H9 (cell line): Measurements from ENCODE around the gene DAD1. TPM values are rescaled to one million over a fixed set of nuclear protein-coding genes. Genes with fewer than 3 reads are reported as not detected.

Experiments
- DNase-seq: peaks from one replicate; pipeline ENCODE4 v3.0.0-alpha.2; 2017
- H2AFZ ChIP-seq: one replicate; pipeline ENCODE4 v1.6.1; 2013; ENCODE audit warnings: mild to moderate bottlenecking, low read length, control low read depth, moderate library complexity
- H2AK5ac ChIP-seq: 2 replicates; pipeline ENCODE4 v1.6.1; 2013; ENCODE audit warnings: low read length, control low read depth, mixed read lengths; ENCODE audit not compliant: insufficient read length
- H2BK120ac ChIP-seq: one replicate; pipeline ENCODE4 v1.6.1; 2013; ENCODE audit warnings: low read depth, mild to moderate bottlenecking, low read length, control low read depth, inconsistent platforms; ENCODE audit not compliant: poor library complexity, severe bottlenecking
- H2BK12ac ChIP-seq: 2 replicates; pipeline ENCODE4 v1.6.1; 2013; ENCODE audit warnings: low read length, control low read depth, mixed read lengths, low read depth; ENCODE audit not compliant: insufficient read length
- H2BK15ac ChIP-seq: 2 replicates; pipeline ENCODE4 v1.6.1; 2013; ENCODE audit warnings: low read depth, low read length, control low read depth
- H2BK20ac ChIP-seq: one replicate; pipeline ENCODE4 v1.6.1; 2013; ENCODE audit warnings: low read depth, mild to moderate bottlenecking, low read length, control low read depth, inconsistent platforms; ENCODE audit not compliant: poor library complexity, severe bottlenecking
- H2BK5ac ChIP-seq: 2 replicates; pipeline ENCODE4 v1.6.1; 2013; ENCODE audit warnings: low read length, control low read depth, mixed read lengths; ENCODE audit not compliant: insufficient read length
- H3K14ac ChIP-seq: 2 replicates; pipeline ENCODE4 v1.6.1; 2013; ENCODE audit warnings: low read length, control low read depth; ENCODE audit not compliant: insufficient read depth
- H3K18ac ChIP-seq: 2 replicates; pipeline ENCODE4 v1.6.1; 2013; ENCODE audit warnings: low read depth, mild to moderate bottlenecking, mixed read lengths, low read length, control low read depth; ENCODE audit not compliant: insufficient read length
- H3K23ac ChIP-seq: 2 replicates; pipeline ENCODE4 v1.6.1; 2013; ENCODE audit warnings: low read length, control low read depth, mixed read lengths, low read depth; ENCODE audit not compliant: insufficient read length
- H3K23me2 ChIP-seq: 2 replicates; pipeline ENCODE4 v1.6.1; 2013; ENCODE audit warnings: low read depth, mild to moderate bottlenecking, mixed read lengths, low read length, control low read depth; ENCODE audit not compliant: insufficient read length, poor library complexity, severe bottlenecking
- H3K27ac ChIP-seq: 2 replicates; pipeline ENCODE4 v1.5.1; 2013; ENCODE audit warnings: low read length, control low read depth, mixed read lengths, low read depth; ENCODE audit not compliant: insufficient read length
- H3K27me3 ChIP-seq: 2 replicates; pipeline ENCODE4 v1.6.1; 2013; ENCODE audit warnings: low read length, control low read depth, inconsistent platforms; ENCODE audit not compliant: insufficient read depth
- H3K4ac ChIP-seq: 2 replicates; pipeline ENCODE4 v1.6.1; 2013; ENCODE audit warnings: low read depth, mild to moderate bottlenecking, control low read depth, inconsistent platforms, low read length, moderate library complexity
- H3K4me1 ChIP-seq: 2 replicates; pipeline ENCODE4 v1.6.1; 2013; ENCODE audit warnings: low read length, control low read depth, inconsistent platforms; ENCODE audit not compliant: insufficient read depth
- H3K4me2 ChIP-seq: 2 replicates; pipeline ENCODE4 v1.6.1; 2013; ENCODE audit warnings: low read length, control low read depth, mixed read lengths; ENCODE audit not compliant: insufficient read length, insufficient read depth
- H3K56ac ChIP-seq: 2 replicates; pipeline ENCODE4 v1.6.1; 2013; ENCODE audit warnings: low read depth, mild to moderate bottlenecking, mixed read lengths, low read length, control low read depth; ENCODE audit not compliant: insufficient read length
- H3K79me1 ChIP-seq: 2 replicates; pipeline ENCODE4 v1.6.1; 2013; ENCODE audit warnings: low read depth, mild to moderate bottlenecking, moderate library complexity, low read length, control low read depth, inconsistent platforms; ENCODE audit not compliant: insufficient read depth, poor library complexity, severe bottlenecking
- H3K79me2 ChIP-seq: 2 replicates; pipeline ENCODE4 v1.6.1; 2013; ENCODE audit warnings: low read length, control low read depth, inconsistent platforms; ENCODE audit not compliant: insufficient read depth
- H3K9ac ChIP-seq: 2 replicates; pipeline ENCODE4 v1.6.1; 2013; ENCODE audit warnings: low read length, control low read depth, mixed read lengths; ENCODE audit not compliant: insufficient read length; ENCODE audit errors: extremely low read depth
- H3K9me3 ChIP-seq: one replicate; pipeline ENCODE4 v1.6.1; 2013; ENCODE audit warnings: low read depth, low read length, inconsistent platforms; ENCODE audit not compliant: control insufficient read depth
- H3T11ph ChIP-seq: one replicate; pipeline ENCODE4 v1.6.1; 2013; ENCODE audit warnings: mild to moderate bottlenecking, low read length, control low read depth, inconsistent platforms
- H4K20me1 ChIP-seq: one replicate; pipeline ENCODE4 v1.6.1; 2013; ENCODE audit not compliant: control insufficient read depth, insufficient read length, insufficient read depth
- H4K5ac ChIP-seq: 2 replicates; pipeline ENCODE4 v1.6.1; 2013; ENCODE audit warnings: low read depth, mild to moderate bottlenecking, mixed read lengths, low read length, control low read depth; ENCODE audit not compliant: insufficient read length
- H4K8ac ChIP-seq: replicated peaks from 2 replicates; pipeline ENCODE4 v1.6.1; 2013; ENCODE audit warnings: low read length, control low read depth, mixed read lengths, low read depth; ENCODE audit not compliant: insufficient read length
- H4K91ac ChIP-seq: 2 replicates; pipeline ENCODE4 v1.6.1; 2013; ENCODE audit warnings: low read depth, mild to moderate bottlenecking, moderate library complexity, mixed read lengths, low read length, control low read depth; ENCODE audit not compliant: insufficient read length
- H3K27ac Mint-ChIP-seq, 3 experiments: 2 replicates in 2 of 3; 3 replicates in 1 of 3; pipeline ENCODE4 v1.8.0; 2020 to 2021; ENCODE audit warnings: mixed read lengths in 3 of 3, mild to moderate bottlenecking in 1 of 3, moderate library complexity in 1 of 3
- H3K27me3 Mint-ChIP-seq: 2 replicates; pipeline ENCODE4 v1.8.0; 2021; ENCODE audit warnings: low read depth, mild to moderate bottlenecking, moderate library complexity, mixed read lengths
- H3K36me3 Mint-ChIP-seq, 3 experiments: 2 replicates in 2 of 3; 3 replicates in 1 of 3; pipeline ENCODE4 v1.8.0; 2020 to 2021; ENCODE audit warnings: low read depth in 3 of 3, mixed read lengths in 3 of 3; ENCODE audit not compliant: insufficient read depth in 1 of 3
- H3K4me1 Mint-ChIP-seq, 2 experiments: 2 replicates each; pipeline ENCODE4 v1.8.0; 2020; ENCODE audit warnings: mixed read lengths in 2 of 2
- H3K4me3 Mint-ChIP-seq, 2 experiments: 2 replicates in 1 of 2; 3 replicates in 1 of 2; pipeline ENCODE4 v1.8.0; 2020 to 2021; ENCODE audit warnings: mild to moderate bottlenecking in 2 of 2, mixed read lengths in 2 of 2, moderate library complexity in 1 of 2
- H3K9me3 Mint-ChIP-seq, 2 experiments: 2 replicates in 1 of 2; 3 replicates in 1 of 2; pipeline ENCODE4 v1.8.0; 2020; ENCODE audit warnings: mild to moderate bottlenecking in 2 of 2, mixed read lengths in 2 of 2, moderate library complexity in 1 of 2
- WGBS: extraction: QIAGEN DNeasy Blood & Tissue Kit; methylation state at CpG from one replicate; pipeline ENCODE4 v1.1.7; 2013; ENCODE audit warnings: missing lambda C conversion rate, low lambda C conversion rate, mixed read lengths; ENCODE audit not compliant: insufficient read length; ENCODE audit errors: extremely low coverage; 5-methylcytosine and 5-hydroxymethylcytosine counted together
- total RNA-seq: library from RNA; stranded (reverse); gene quantifications from 2 replicates; pipeline ENCODE4 v1.2.1, GENCODE V29; 2021
- TF ChIP-seq, protein P1 (sequence below): fragments of 200-600 bp; sonication (generic); conservative IDR thresholded peaks from 3 replicates; pipeline ENCODE4 v1.8.0; 2021; ENCODE audit warnings: antibody characterized with exemption, mild to moderate bottlenecking

The DAD1 gene
- total RNA-seq, 1 experiment from 2014 or later, result 127 TPM

DNA sequence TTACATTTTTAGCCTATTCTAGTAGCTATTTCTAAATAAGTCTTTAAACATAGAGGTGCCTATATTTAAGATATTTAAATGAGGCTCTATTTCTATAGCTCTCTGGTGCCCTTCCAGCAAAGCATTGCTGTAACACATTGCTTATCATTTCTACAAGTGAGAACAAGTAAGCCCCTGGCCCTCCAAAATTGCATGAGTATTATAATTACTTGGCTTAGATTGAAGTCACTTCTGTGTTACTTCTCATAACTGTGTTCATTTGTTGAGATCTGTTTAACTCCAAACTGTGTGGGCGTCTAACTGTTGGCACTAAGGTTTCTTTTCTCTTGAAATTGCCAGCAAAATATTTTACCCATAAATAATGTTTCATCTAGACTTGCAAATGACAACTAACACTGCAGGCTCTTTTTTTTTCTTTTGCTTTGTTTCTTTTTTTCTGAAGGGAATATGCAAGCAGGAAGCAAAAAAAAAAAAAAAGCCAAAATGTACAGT, 66.5 kb downstream of the DAD1 start:
- Histone ChIP-seq H2BK5ac (no peak overlapping the region), H3K9me3 (no peaks in the 10 kb centered on the region), H4K20me1 (no peaks in the 10 kb centered on the region), H3K27ac (no peak overlapping the region), H3K23me2 (no peaks in the 10 kb centered on the region), H2AK5ac (no peak overlapping the region), H2BK20ac (no peak overlapping the region), H3K27me3 (no peaks in the 10 kb centered on the region), H4K91ac (no peak overlapping the region), H3K4me1 (no peaks in the 10 kb centered on the region), H3K14ac (no peak overlapping the region), H2AFZ (no peak overlapping the region), H3K79me1 (no peaks in the 10 kb centered on the region), H2BK15ac (no peak overlapping the region), H3K18ac (no peak overlapping the region), H3K4me2 (no peak overlapping the region), H4K5ac (no peak overlapping the region), H3K4ac (no peak overlapping the region), H3K79me2 (no peaks in the 10 kb centered on the region), H2BK12ac (no peak overlapping the region), H3T11ph (no peak overlapping the region), H2BK120ac (no peak overlapping the region), H4K8ac (no peak overlapping the region), H3K56ac (no peak overlapping the region), H3K9ac (no peak overlapping the region), H3K23ac (no peak overlapping the region)
- peaks cover 0 to 3% (median 0%) of the 10 kb centered on the region in 3 experiments; a peak in 1 of 7 replicates for H3K36me3 Mint-ChIP-seq
- TF ChIP-seq, protein P1, sequence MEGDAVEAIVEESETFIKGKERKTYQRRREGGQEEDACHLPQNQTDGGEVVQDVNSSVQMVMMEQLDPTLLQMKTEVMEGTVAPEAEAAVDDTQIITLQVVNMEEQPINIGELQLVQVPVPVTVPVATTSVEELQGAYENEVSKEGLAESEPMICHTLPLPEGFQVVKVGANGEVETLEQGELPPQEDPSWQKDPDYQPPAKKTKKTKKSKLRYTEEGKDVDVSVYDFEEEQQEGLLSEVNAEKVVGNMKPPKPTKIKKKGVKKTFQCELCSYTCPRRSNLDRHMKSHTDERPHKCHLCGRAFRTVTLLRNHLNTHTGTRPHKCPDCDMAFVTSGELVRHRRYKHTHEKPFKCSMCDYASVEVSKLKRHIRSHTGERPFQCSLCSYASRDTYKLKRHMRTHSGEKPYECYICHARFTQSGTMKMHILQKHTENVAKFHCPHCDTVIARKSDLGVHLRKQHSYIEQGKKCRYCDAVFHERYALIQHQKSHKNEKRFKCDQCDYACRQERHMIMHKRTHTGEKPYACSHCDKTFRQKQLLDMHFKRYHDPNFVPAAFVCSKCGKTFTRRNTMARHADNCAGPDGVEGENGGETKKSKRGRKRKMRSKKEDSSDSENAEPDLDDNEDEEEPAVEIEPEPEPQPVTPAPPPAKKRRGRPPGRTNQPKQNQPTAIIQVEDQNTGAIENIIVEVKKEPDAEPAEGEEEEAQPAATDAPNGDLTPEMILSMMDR, result no peak
- H3K27me3 Mint-ChIP-seq, result peaks cover 4% of the 10 kb centered on the region; the same call in 1 of the 2 replicates
- DNase-seq, result no peak
- no peak overlapping the region for H3K27ac Mint-ChIP-seq
- peaks cover 10 to 14% of the 10 kb centered on the region in 2 experiments for H3K4me1 Mint-ChIP-seq
- H3K9me3 Mint-ChIP-seq, result no peaks in the 10 kb centered on the region; a peak in 1 of 5 replicates
- WGBS, result no CpG with 5 or more reads among the region's 1 CpG
- no peak overlapping the region for H3K4me3 Mint-ChIP-seq
